ES-I3 (cell line): ENCODE data around the gene NLK.
"Not testable (repeated sequence)": the region's sequence is repeated elsewhere in the genome, so short reads cannot be mapped to it uniquely, and the experiment has no call there.

ENCODE experiments used
- H3K36me3 ChIP-seq: 2 replicates; pipeline ENCODE4 v1.6.1; 2013; ENCODE audit warnings: mild to moderate bottlenecking, low read length, control low read depth, moderate library complexity; ENCODE audit not compliant: insufficient read depth
- H3K4me1 ChIP-seq: 2 replicates; pipeline ENCODE4 v1.6.1; 2013; ENCODE audit warnings: mild to moderate bottlenecking, control low read depth, low read length; ENCODE audit not compliant: insufficient read depth
- H3K9ac ChIP-seq: 2 replicates; pipeline ENCODE4 v1.6.1; 2013; ENCODE audit warnings: low read depth, mild to moderate bottlenecking, low read length, moderate library complexity
- H3K9me3 ChIP-seq: 2 replicates; pipeline ENCODE4 v1.6.1; 2013; ENCODE audit warnings: mild to moderate bottlenecking, low read length, moderate library complexity; ENCODE audit not compliant: control insufficient read depth, insufficient read depth

The NLK gene

GRCh38 chr17:28042657-28042720 lies at the start of gene NLK:
Gene NLK, plus strand, starts transcription at chr17:28042677. Its CDS starts 197 bp downstream, at chr17:28042874.
- Histone ChIP-seq H3K36me3 (0 out of 2 replicates have a peak, but pooled peaks cover 4% of the 10 kb centered on the region), H3K9me3 (no peaks in the 10 kb centered on the region), H3K4me1 (peaks cover 16% of the 10 kb centered on the region), H3K9ac (peak within 1 kb of the TSS; percentile 69; the same call in 1 of the 2 replicates)

GRCh38 chr17:27993161-27993695 lies 49.2 kb upstream of the NLK start:
- no peaks in the 10 kb centered on the region; the same call in 1 of the 2 replicates for H3K4me1 ChIP-seq
- no peaks in the 10 kb centered on the region for H3K36me3 ChIP-seq

DNA sequence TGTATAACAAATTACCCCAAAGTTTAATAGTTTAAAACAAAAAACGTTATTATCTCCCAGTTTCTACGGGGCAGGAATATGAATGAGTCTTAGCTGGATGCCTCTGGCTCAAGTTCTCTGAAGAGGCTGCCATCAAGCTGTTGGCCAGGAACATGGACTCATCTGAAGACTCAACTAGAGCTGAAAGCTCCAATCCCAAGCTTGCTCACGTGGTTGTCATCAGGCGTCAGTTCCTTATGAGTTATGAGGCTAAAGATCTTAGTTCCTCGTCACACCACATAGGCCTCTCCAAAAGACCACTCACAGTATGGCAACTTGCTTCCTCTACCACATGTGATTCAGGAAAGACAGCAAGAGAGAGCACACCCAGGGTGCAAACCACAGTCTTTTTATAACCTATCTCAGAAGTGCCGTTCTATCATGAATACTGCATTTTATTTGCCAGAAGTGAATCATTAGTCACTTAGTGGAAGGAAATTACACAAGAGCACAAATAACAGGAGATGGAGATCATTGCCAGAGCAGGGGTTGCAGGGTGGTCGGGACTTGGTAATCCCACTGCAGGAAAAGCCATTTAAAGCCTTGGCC lies 48.7 kb upstream of the NLK start:
- Histone ChIP-seq H3K36me3 (no peaks in the 10 kb centered on the region), H3K4me1 (no peaks in the 10 kb centered on the region; the same call in 1 of the 2 replicates), H3K9me3 (no peaks in the 10 kb centered on the region), H3K9ac (no peak overlapping the region)

More at GRCh38 chr17:27993161-27993695, 49.2 kb upstream of the NLK start:
- Histone ChIP-seq H3K9ac (no peak overlapping the region), H3K9me3 (no peaks in the 10 kb centered on the region)

DNA sequence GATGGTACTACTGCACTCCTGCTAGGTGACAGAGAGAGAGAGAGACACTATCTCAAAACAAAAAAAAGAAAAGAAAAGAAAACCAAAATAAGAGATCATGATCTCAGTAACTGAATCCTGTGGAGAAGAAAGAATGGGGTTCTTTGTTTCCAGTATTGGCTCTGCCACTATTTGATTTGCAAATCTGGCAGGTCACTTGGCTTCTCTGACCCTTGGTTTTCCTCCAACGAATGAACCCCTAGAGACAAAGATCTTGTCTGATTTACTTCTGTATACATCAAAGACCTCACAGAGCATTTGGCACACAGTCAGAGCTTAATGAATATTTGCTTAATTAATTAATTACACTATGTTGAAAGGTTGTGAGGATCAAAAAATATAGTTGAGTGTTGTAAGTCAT lies 47.9 kb upstream of the NLK start:
- Histone ChIP-seq H3K9me3 (no peaks in the 10 kb centered on the region), H3K36me3 (no peaks in the 10 kb centered on the region), H3K9ac (no peak overlapping the region), H3K4me1 (no peaks in the 10 kb centered on the region; the same call in 1 of the 2 replicates)

- Histone ChIP-seq H3K36me3 (no peaks in the 10 kb centered on the region), H3K4me1 (no peaks in the 10 kb centered on the region; the same call in 1 of the 2 replicates), H3K9ac (no peak overlapping the region), H3K9me3 (no peaks in the 10 kb centered on the region)
These were observed 46.9 kb upstream of the NLK start for GRCh38 chr17:27995554-27995953.

- Histone ChIP-seq H3K9me3 (no peaks in the 10 kb centered on the region), H3K4me1 (no peaks in the 10 kb centered on the region; the same call in 1 of the 2 replicates), H3K9ac (no peak overlapping the region), H3K36me3 (no peaks in the 10 kb centered on the region)
These were observed 46.1 kb upstream of the NLK start for GRCh38 chr17:27996202-27997043.

GRCh38 chr17:27997044-27997401 lies 45.5 kb upstream of the NLK start:
- Histone ChIP-seq H3K9ac (no peak overlapping the region), H3K9me3 (no peaks in the 10 kb centered on the region), H3K36me3 (no peaks in the 10 kb centered on the region), H3K4me1 (no peaks in the 10 kb centered on the region; the same call in 1 of the 2 replicates)

DNA sequence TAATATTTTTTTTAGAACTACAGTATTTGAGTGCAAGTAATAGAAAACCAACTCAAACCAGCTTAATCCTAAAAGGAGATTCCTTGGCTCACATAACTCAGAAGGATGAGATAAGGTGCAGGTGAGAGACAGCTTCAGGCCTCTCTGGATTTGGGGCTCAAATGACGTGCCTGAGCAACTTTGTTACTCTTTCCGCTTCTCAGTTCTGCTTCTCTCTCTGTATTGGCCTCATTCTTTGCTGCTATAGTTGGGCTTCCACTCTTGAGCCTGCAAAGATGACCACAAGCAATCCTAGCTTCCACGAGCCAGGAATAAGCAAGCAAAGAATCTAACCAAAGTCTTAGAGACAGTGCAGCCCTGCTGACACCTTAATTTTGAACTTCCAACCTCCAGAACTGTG lies 45.0 kb upstream of the NLK start:
- Histone ChIP-seq H3K9me3 (no peaks in the 10 kb centered on the region), H3K36me3 (no peaks in the 10 kb centered on the region), H3K4me1 (no peaks in the 10 kb centered on the region; the same call in 1 of the 2 replicates), H3K9ac (no peak overlapping the region)

GRCh38 chr17:28001149-28001548 lies 41.3 kb upstream of the NLK start:
- Histone ChIP-seq H3K4me1 (no peaks in the 10 kb centered on the region; the same call in 1 of the 2 replicates), H3K9ac (no peak overlapping the region), H3K36me3 (no peaks in the 10 kb centered on the region), H3K9me3 (no peaks in the 10 kb centered on the region)

DNA sequence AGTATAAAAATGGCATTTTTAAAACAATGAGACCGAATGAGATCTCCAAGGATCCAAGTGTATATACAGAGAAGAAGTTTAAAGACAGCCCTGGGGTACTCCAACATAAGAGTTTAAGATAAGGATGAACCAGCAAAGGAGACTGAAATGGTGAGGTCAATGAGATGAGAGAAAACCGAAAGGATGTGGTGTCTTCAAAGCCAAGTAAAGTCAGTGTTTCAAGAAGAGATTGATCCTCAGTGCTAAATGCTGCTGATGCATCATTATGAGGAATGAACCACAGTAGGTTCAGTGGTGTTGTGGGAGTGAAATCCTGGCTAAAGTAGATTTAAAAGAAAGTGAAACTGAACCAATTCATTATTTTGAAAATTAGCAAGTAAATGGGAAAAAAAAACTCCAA lies 38.1 kb upstream of the NLK start:
- Histone ChIP-seq H3K9me3 (no peaks in the 10 kb centered on the region), H3K9ac (no peak overlapping the region), H3K4me1 (no peaks in the 10 kb centered on the region), H3K36me3 (no peaks in the 10 kb centered on the region)

GRCh38 chr17:28007925-28008324 lies 34.6 kb upstream of the NLK start:
- H3K36me3 ChIP-seq, H3K9ac ChIP-seq, H3K9me3 ChIP-seq, H3K4me1 ChIP-seq: not testable (repeated sequence)

GRCh38 chr17:28008513-28008912 lies 34.0 kb upstream of the NLK start:
- Histone ChIP-seq H3K36me3 (no peaks in the 10 kb centered on the region), H3K9ac (no peak overlapping the region), H3K4me1 (no peaks in the 10 kb centered on the region), H3K9me3 (no peaks in the 10 kb centered on the region)

GRCh38 chr17:28010406-28010805 lies 32.1 kb upstream of the NLK start:
- H3K9ac ChIP-seq = no peak overlapping the region
- no peaks in the 10 kb centered on the region for H3K36me3 ChIP-seq
- no peaks in the 10 kb centered on the region for H3K4me1 ChIP-seq
- no peaks in the 10 kb centered on the region for H3K9me3 ChIP-seq

- H3K9ac ChIP-seq = no peak overlapping the region
- no peaks in the 10 kb centered on the region for H3K36me3 ChIP-seq
- H3K4me1 ChIP-seq = no peaks in the 10 kb centered on the region
These were observed 23.9 kb upstream of the NLK start for GRCh38 chr17:28018439-28019070.

DNA sequence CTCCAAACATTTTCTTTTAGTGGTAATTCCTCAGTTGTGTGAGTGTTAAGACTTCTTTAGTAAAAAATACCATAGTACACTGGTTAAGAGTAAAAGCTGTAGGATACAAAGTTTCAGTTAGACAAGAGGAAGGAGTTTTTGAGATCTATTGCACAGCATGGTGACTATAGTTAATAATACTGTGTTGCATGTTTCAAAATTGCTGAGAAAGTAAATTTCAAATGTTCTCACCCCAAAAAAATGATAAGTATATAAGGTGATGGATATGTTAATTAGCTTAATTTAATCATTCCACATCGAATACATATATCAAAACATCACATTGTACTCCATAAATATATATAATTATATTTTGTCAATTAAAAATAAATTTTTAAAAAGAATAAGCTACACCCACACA lies 22.0 kb upstream of the NLK start:
- H3K4me1 ChIP-seq = no peaks in the 10 kb centered on the region
- no peaks in the 10 kb centered on the region for H3K9me3 ChIP-seq
- H3K9ac ChIP-seq = no peak overlapping the region
- no peaks in the 10 kb centered on the region for H3K36me3 ChIP-seq

More at GRCh38 chr17:28018439-28019070, 23.9 kb upstream of the NLK start:
- no peaks in the 10 kb centered on the region for H3K9me3 ChIP-seq
